Right hindlimb (tissue), 1 donor: ENCODE results near the gene SPRED2.

Source experiments
- DNase-seq: peaks from one replicate; pipeline ENCODE4 v3.0.0-alpha.2; 2018

SPRED2 gene, protein sequence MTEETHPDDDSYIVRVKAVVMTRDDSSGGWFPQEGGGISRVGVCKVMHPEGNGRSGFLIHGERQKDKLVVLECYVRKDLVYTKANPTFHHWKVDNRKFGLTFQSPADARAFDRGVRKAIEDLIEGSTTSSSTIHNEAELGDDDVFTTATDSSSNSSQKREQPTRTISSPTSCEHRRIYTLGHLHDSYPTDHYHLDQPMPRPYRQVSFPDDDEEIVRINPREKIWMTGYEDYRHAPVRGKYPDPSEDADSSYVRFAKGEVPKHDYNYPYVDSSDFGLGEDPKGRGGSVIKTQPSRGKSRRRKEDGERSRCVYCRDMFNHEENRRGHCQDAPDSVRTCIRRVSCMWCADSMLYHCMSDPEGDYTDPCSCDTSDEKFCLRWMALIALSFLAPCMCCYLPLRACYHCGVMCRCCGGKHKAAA

DNA sequence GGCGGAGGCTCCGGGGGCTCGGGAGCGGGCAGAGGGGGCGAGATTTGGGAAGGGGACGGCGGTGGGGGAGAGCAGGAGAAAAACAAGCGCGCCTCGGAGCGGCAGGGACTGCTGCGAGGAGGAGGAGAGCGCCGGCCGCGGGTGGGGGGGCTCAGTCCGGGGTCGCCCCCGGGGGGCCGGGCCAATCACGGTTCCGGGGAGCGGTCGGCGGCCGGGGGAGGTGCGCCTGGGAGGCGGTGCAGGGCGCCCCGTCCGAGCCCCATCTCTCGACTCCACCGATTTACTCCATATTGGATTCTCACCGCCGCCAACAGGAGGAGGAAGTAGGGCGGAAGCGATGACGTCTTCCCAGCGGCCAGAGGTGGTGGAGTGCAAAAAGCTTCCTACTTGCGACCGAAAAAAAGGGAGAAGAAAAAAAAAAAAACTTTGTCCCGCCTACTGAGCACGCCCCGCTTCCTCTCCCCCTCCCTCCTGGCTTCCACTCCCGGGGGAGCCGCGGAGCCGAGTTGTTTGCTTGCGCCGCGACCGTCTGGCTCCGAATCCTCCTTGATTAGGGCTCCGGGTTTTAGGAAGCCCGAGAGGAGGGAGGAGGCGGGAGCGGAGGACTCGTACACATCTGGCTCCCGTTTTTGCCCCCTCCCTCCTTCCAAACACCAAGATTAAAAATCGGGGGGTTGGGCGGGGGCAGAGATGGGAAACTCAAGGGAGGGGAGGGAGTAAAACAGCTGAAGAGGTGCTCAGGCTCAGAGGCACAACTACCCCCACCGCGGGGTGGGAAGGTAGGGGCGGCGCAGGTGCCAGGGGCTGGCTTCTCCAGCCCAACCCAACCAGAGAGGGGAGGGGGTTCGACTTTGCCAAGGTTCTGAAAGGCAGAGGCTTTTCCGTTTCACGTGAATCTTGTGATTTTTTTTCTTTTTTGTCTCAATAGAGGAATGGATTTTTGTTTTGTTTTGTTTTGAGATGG is at the start of gene SPRED2:
Gene SPRED2 (minus strand): TSS at position 373 of the 964 bp plus-strand sequence. CDS start 612 bp downstream, outside the sequence.
- peak; percentile 97 for DNase-seq

DNA sequence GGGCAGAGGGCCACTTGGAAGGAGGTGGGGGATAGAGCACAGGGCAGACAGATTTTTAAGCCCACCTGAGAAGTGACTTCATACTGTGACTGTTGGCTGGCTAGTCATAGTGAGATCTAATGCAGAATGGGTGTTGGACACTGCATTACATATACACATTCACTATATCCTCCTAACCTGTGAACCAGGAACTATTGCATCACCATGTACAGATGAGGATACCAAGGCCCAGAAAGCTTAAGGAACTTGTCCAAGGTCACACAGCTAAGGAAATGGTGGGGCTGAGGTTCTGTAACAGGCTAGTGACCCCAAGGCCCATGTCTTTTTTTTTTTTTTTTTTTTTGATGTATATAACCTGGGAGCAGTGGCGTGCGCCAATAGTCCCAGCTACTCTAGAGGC is 49.6 kb upstream of the SPRED2 start:
- no peak for DNase-seq

DNA sequence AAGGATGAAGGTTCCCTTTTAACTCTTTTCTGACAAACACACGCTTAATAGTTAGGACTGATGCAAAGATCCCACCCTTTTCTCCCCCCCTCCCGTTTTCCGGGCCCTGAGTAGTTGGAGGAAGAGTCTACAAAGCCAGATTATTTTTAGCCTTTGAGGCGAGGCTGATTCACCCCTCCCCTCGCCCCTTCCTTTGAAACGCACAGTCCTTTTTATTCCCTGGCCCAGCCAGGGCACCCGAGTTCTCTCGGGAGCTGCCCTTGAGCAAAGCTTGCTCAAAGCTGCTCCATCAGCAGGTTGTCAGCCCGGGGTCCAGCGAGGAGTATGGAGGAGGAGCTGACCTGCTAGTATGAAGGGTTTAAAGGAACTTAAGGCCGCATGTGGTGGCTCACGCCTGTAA is 47.1 kb upstream of the SPRED2 start:
- DNase-seq, result no peak

DNA sequence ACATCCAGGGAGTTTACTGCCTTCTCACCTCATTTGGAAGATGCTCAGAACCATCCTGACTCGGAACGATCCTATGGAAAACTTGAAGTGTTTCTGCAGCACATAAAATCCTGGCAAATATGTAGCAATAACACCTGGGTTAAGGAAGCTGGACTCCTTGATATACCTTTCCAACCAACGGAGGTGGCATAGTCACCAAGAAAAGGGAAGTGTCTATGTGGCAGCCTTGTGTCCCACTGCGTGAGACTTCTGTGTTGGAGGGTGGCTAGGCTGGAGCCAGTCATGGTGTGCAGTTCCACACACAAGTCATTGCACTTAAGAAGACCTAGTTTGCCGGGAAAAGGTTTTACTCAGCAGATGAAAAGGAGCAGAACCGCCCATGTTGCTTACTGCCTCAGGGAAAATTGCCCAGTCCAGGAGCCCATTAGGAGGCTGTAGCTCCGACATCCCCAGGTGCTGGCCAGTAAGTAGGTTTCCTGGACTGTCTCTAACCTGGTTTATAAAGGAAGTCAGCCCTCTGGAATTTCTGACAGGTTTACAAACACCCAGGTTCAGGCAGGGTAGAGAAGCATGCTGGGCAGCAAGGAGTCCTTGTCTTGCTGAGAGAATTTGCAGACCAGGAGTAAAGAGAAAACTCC is 46.2 kb upstream of the SPRED2 start:
- DNase-seq, result no peak

DNA sequence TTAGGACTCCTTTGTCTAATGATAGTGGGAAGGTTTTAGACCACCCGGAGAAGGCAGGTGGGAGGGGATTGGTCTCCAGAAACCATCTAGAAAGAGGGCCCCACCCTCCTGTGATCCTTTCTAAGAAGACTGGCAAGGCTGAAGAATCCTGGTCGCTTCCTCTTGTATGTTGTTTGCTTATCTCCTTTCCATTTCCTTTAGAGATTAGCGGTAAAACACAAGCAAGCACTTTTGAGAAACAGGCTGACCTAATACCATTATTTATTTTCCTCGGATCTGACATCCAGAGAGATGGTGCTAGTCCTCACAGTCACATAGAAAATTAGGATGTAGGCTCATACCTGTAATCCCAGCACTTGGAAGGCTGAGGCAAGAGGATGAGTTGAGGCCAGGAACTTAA is 45.2 kb upstream of the SPRED2 start:
- no peak for DNase-seq

DNA sequence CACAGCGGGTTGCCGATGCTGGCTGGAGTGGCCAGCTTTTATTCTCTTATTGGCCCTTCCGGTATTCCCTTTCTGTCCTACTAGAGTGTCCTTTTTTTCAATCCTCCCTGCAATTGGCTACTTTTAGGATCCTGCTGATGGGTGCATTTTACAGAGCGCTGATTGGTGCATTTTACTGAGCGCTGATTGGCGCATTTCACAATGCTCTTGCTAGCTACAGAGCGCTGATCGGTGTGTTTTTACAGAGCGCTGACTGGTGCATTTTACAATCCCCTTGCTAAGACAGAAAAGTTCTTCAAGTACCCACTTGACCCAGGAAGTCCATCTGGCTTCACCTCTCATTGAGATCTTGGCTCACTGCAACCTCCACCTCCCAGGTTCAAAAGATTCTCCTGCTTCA is 44.4 kb upstream of the SPRED2 start:
- DNase-seq, result no peak

DNA sequence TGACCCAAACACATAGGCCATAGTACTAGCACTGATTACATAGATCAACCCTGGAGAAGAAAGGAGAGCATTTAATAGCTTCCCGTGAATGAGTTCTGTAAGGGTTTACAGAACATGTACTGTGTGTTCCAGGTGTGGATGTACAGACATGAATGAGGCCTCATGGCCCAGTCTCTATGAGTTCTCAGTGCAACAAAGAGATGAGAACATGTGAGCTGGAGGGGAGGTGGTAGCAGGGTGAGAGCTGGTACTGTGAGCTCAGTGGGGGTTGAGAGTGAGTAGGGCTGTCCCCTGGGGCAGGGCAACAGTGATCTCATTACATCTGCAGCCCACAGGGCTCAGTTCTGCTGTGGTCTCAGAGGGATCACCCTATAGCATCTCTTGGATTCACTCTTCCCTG is 42.6 kb upstream of the SPRED2 start:
- no peak for DNase-seq

DNA sequence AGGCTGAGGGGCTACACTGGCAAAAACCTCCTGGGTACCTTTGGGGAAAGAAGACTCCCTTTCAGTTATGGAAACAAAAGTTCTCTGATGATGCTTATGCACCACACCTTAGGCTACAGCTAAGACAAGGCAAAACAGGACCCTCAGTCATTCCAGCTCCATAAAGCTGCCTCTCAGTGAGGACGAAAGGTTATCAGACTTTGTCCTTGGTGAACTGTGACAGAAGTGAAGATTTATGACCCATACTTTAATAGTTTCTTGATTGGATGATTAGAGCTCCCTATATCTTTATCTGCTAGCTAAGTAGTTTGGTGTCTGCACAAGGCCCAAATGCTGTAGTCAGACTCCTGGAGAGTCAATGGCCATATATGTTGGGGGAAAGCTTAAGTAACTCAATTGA is 40.6 kb upstream of the SPRED2 start:
- DNase-seq, result no peak

DNA sequence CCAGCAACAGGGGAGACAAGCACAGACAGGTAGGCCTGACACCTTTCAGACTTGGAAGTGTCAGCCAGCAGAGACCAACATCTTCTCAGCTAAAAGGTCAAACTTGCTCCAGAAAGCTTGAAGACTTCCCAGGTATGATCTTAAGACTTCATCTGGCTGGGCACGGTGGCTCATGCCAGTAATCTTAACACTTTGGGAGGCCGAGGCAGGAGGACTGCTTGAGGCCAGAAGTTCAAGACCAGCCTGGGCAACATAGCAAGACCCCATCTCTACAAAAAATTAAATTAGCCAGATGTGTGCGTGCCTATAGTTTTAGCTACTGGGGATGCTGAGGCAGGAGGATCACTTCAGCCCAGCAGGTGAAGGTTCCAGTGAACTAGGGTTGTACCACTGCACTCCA is 39.0 kb upstream of the SPRED2 start:
- no peak for DNase-seq

DNA sequence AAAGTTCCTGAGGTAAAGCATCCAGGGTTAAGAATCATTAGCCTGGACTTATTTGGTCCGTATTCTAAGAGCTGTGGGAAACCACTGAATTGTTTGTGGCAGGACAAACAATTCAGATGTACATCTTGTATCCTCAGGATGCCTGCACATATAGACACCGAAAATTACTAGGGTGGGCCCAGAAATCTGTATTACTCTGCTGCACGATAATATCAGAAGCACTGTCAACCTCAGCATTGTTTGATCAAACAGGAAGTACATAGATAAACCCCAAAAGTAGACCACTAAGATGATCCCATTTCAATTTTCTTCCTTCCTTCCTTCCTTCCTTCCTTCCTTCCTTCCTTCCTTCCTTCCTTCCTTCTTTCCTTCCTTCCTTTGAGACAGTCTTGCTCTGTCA is 34.2 kb upstream of the SPRED2 start:
- no peak for DNase-seq

DNA sequence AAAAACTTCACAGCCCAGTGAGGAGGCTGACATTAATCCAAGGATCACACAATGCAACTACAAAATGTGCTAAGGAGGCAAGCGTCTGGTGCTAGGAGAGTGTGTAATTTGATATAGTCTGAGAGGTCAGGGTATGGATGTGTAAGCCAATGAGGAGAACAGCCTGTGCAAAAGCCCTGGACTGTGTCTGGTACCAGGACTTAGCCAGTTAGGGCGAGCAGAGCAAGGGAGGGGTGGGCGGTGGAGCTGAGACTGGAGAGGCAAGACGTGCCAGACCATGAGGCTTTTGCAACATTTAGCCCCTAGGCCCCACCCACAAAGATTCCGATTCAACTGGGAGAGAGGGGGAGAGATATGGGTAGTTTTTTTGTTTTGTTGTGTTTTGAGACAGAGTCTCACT is 33.5 kb upstream of the SPRED2 start:
- no peak for DNase-seq

DNA sequence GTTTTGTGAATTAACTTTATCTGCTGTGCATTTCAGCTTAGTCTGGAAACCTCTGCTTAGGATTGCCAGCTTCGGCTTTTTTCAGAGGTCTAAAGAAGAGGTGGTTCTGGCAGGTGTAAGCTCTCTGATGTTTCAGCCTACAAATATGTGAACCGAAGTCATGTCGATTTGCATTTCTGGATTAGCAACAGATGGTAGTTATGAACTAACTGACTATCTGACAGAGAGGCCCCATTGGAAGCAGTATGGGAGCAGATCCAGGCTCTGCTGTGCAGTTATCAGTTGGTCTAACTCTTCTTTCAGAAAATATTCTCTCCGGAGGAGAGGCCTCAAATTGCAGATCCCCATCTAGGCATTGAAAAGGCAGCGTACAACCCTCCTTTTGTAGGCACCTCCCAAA is 32.7 kb upstream of the SPRED2 start:
- DNase-seq, result peak; percentile 19

DNA sequence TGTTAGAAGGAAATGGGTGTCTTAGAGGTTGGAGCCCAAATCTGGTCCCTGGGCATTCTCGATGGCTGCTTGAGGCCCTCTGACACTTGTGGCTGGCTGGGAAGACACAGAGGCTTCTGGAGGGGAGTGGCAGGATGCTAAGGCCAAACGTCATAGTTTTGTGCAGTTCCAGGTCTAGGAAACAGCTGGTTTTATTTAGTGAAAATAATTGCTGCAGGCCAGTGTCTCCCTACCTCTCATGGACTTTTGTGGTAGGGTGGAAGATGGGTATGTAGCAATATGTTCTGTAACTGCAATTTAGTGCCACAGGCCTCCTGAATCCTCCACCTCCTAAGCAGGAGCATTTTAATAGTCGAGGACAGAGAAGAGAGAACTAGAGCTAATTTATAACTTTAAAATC is 32.2 kb upstream of the SPRED2 start:
- DNase-seq, result peak; percentile 30

DNA sequence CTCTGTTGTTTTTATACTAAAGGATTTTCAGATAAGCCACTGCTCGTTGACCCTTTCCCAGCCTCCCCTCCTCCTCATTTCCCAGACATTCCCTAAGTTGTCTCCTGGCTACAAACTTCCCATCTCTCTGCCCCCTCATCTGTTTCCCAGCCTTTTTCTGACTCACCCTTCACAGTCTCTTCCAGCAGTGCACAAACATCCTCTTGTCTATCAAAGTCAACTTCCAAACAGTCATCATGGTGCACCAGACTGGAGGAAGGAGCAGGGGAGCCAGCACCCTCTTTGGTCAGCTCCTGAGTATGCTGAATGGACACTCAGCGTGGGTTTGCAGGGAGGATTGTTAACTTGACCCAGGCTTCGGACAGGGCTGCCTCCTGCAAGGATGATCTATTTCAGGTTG is 26.6 kb upstream of the SPRED2 start:
- no peak for DNase-seq

DNA sequence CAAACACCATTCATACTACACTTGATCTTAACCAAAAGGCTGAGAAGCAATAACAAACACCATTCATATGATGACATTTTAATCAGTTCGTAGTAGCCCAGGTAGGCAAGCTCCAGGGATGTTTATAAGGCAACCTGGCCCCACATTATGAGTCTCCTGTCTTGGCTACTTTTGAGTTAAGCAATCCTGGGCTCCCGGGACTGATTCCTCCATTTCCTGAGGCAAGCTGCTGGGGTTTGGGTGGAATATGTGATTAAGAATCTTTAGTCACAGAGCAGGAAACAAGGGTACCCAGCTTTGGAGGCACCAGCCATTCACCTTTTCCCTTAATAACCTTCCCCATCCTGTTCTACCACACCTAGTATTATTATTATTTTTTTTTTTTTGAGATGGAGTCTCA is 24.5 kb upstream of the SPRED2 start:
- no peak for DNase-seq

DNA sequence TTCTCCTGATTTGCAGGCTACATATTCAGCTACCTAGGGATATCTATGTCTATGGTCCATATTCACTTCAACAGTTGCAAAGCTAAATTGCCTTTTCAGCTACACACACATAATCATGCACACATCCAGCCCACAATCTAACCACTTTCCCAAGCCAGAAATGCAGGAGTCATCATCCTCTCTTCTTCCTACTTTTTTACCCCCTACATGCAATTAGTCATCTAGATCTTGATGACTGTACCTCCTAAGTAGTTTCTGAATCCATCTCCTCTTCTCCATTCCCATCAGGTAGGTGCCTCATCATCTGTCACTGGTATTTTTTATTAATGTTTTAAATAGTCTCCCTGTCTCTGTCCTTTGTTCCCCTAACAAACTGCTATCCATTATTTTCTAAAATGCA is 23.7 kb upstream of the SPRED2 start:
- no peak for DNase-seq

DNA sequence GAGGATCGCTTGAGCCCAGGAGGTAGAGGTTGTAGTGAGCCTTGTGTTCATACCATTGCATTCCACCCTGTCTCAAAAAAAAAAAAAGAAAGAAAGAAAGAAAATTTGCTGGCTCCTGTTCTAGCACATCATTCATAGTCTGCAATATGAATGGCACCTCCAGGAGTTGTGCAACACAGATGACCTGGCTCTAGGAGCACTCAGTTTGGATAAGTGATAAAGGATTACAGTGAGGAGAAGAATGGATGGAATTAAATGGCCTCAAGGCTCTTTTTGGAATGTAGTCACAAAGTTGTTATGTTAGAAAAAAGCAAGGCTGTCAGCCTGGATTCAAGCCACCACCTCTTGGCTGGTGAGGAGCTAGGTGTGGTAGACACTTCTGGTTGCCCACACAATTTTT is 21.5 kb upstream of the SPRED2 start:
- no peak for DNase-seq

DNA sequence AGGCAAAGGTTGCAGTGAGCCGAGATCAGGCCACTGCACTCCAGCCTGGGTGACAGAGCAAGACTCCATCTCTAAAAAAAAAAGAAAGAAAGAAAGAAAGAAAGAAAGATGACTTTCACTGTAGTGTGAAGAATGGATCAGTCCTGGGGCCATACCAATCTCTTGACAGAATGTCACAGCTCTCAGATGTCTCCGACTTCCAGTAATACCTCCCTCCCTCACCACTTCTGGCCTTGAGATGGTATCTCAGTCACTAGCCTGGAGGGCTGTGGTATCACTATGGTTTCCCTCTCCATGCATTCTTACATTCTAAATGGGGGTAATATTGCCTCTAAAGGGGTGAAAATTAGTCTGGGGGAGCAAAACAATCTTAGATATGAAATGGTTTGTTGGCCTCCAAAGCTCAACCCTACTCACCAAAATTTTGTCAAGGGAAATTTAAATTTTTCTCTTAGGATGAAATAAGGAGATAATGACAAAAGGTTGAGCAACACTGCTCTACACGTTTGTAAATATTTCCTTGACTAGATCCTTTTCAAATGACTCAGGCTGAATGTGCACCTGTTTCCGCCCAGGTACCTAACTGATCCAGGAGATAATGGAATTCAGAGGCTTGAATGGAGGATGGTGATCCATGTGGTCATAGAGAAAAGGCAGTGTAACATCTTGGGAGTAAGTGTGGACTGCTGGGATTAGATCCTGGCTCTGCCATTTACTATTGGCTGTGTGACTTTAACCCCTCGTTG is 19.9 kb upstream of the SPRED2 start:
- no peak for DNase-seq

DNA sequence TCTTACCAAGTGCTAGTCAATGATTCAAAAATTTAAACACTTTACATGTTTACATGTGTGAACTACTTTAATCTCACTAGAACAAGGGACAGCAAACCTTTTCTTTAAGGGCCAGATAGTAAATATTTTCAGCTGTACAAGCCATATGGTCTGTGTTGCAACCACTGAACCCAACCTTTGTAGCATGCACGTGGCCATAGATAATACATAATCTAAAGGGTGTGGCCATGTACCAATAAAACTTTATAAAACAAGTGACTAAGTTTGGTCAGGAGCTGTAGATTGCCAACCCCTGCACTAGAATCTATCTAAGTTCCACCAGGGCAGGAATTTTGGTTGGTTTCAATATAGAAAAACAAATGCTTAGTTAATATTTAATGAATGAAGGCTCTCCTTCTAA is 18.4 kb upstream of the SPRED2 start:
- DNase-seq, result no peak

DNA sequence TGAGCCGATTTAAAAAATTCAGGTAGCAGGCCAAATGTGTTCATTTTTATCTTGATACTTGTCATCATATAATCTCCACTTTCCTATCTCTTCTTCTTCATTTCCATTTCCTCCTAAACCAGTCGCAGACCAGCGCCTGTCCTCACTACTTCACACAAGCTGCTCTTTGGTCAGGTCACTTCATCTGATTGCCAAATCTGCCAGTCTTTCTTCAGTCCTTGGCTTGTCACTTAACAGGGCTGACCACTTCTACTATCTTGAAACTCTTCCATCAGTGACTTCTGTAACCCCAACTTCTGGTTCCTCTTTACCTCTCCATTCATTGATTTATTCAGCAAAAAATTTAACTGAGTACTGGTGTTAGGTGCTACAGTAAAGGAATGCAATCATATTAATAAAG is 18.0 kb upstream of the SPRED2 start:
- no peak for DNase-seq

DNA sequence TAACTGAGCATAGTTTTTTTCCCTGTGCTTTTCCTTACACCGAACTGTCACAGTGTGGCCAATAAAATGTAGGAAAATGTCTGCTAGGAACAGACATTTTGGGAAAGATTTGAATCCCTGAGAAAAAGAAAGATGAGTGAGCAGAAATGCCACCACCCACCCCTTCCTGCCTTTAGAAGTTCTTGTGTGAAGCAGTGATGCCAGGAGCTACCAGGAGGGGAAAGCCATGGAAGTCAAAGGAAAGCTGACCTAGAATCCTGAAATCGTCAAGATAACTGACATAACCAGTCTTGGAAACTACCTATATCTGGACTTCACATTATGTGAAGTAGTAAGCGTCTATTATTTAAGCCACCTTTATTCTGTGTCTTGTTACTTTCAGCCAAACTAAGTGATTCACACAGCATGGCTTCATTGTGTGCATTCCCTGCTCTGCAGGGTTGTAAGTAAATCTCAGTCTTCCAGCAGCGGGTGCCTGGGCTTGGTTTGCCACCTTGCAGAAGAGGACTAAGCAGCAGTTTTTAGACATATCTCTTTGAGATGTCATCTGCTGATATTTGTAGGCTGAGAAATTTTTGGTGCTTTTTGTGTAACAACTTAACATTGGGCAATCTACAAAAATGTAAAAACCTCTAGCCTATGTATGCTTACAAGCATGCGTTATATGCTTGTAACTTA is 11.2 kb upstream of the SPRED2 start:
- DNase-seq, result no peak

DNA sequence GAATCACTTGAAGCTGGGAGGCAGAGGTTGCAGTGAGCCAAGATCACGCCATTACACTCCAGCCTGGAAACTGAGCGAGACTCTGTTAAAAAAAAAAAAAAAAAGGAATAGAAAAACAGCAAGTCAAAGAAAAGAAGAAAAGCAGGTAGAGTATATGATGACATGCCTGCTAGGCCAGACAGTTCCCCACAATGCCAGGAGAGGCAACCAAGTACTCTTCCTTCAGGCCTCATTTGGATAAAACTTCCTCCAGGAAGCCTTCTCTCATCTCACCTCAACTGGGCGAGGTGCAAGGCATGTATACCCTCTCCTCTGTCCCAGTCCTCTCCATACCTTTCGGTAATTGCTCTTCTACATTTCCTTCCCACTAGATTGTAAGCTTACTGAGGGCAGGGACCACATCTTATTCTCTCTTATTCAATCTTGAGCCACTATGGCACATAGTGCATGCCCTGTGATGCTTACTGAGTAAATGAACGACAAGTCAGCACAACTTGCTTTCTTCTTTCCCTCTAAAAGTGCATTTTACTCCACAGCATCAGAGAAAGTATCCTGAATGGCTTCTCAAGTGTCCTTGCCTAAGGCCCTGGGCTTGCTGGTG is 10.1 kb upstream of the SPRED2 start:
- no peak for DNase-seq
